Activated T-helper 2 cell treated with anti-CD3 and anti-CD28 coated beads, Interferon-gamma antibody, Interleukin-2, Interleukin-4, amounts not matched to agents 10 μg/mL and 5 μg/mL and 100 μg/mL, durations not matched to agents 14 hours and 24 hours and 36 hours (primary cell): ENCODE data around the gene ZBTB21. TPM values are rescaled to one million over a fixed set of nuclear protein-coding genes. Genes with fewer than 3 reads are reported as not detected.
"Not testable (repeated sequence)": the region's sequence is repeated elsewhere in the genome, so short reads cannot be mapped to it uniquely, and the experiment has no call there.

Experiments
- DNase-seq: peaks from one replicate; pipeline ENCODE4 v3.0.0; 2021; ENCODE audit warnings: low spot score
- H3K27ac Mint-ChIP-seq: one replicate; pipeline ENCODE4 v1.8.0; 2021; ENCODE audit warnings: mixed read lengths
- H3K27me3 Mint-ChIP-seq: one replicate; pipeline ENCODE4 v1.8.0; 2021; ENCODE audit warnings: low read depth, mixed read lengths
- H3K36me3 Mint-ChIP-seq: one replicate; pipeline ENCODE4 v1.8.0; 2021; ENCODE audit warnings: low read depth, mixed read lengths
- H3K4me1 Mint-ChIP-seq: one replicate; pipeline ENCODE4 v1.8.0; 2021; ENCODE audit warnings: low read depth, mixed read lengths
- H3K4me3 Mint-ChIP-seq: one replicate; pipeline ENCODE4 v1.8.0; 2021; ENCODE audit warnings: low read depth, mild to moderate bottlenecking, moderate library complexity, mixed read lengths
- H3K9me3 Mint-ChIP-seq: one replicate; pipeline ENCODE4 v1.8.0; 2021; ENCODE audit warnings: mixed read lengths
- intact Hi-C: fragments of 100-400 bp; cut with micrococcal nuclease; formaldehyde crosslinking; loops from one replicate; pipeline ENCODE4 v1.15.1; 2023
- total RNA-seq: library from RNA; stranded (reverse); gene quantifications from 2 replicates; pipeline ENCODE4 v1.2.3, GENCODE V29; 2022

ZBTB21 gene
- total RNA-seq, 1 donor from 2014 or later: 24.5 TPM

GRCh38 chr21:41965461-41966013 lies 44.6 kb downstream of the ZBTB21 start:
- Mint-ChIP-seq H3K27me3 (peaks cover 16% of the 10 kb centered on the region), H3K4me1 (no peaks in the 10 kb centered on the region), H3K27ac (no peak overlapping the region), H3K4me3 (no peak overlapping the region), H3K9me3 (no peaks in the 10 kb centered on the region), H3K36me3 (no peaks in the 10 kb centered on the region)
- no peak for DNase-seq
- intact Hi-C loops: no loop called here

- no peaks in the 10 kb centered on the region for H3K9me3 Mint-ChIP-seq
- H3K36me3 Mint-ChIP-seq: no peaks in the 10 kb centered on the region
- no peak overlapping the region for H3K27ac Mint-ChIP-seq
- no peak for DNase-seq
- H3K27me3 Mint-ChIP-seq: peaks cover 16% of the 10 kb centered on the region
- intact Hi-C loops: no loop called here
- H3K4me1 Mint-ChIP-seq: no peaks in the 10 kb centered on the region
- no peak overlapping the region for H3K4me3 Mint-ChIP-seq
These were observed 45.1 kb downstream of the ZBTB21 start for GRCh38 chr21:41965045-41965444.

- no peak overlapping the region for H3K4me3 Mint-ChIP-seq
- intact Hi-C loops: no loop called here
- H3K27me3 Mint-ChIP-seq: peaks cover 16% of the 10 kb centered on the region
These were observed 46.0 kb downstream of the ZBTB21 start for GRCh38 chr21:41964171-41964570.

GRCh38 chr21:41962425-41962966 lies 47.7 kb downstream of the ZBTB21 start:
- Mint-ChIP-seq H3K4me1 (peaks cover 2% of the 10 kb centered on the region), H3K4me3 (no peak overlapping the region), H3K27me3 (peaks cover 16% of the 10 kb centered on the region), H3K27ac (no peak overlapping the region), H3K36me3 (no peaks in the 10 kb centered on the region), H3K9me3 (no peaks in the 10 kb centered on the region)
- intact Hi-C loops: no loop called here
- DNase-seq: no peak

More at GRCh38 chr21:41964171-41964570, 46.0 kb downstream of the ZBTB21 start:
- H3K9me3 Mint-ChIP-seq: no peaks in the 10 kb centered on the region
- no peak for DNase-seq
- no peak overlapping the region for H3K27ac Mint-ChIP-seq
- no peaks in the 10 kb centered on the region for H3K36me3 Mint-ChIP-seq
- no peaks in the 10 kb centered on the region for H3K4me1 Mint-ChIP-seq

GRCh38 chr21:41961753-41962152 lies 48.4 kb downstream of the ZBTB21 start:
- H3K27me3 Mint-ChIP-seq: peaks cover 16% of the 10 kb centered on the region
- H3K27ac Mint-ChIP-seq: no peak overlapping the region
- H3K4me3 Mint-ChIP-seq: no peak overlapping the region
- H3K9me3 Mint-ChIP-seq: no peaks in the 10 kb centered on the region
- no peaks in the 10 kb centered on the region for H3K36me3 Mint-ChIP-seq
- DNase-seq: no peak
- intact Hi-C loops: no loop called here
- peaks cover 7% of the 10 kb centered on the region for H3K4me1 Mint-ChIP-seq

- intact Hi-C loops: no loop called here
- no peak overlapping the region for H3K27ac Mint-ChIP-seq
- H3K36me3 Mint-ChIP-seq: no peaks in the 10 kb centered on the region
- peaks cover 16% of the 10 kb centered on the region for H3K27me3 Mint-ChIP-seq
- no peak for DNase-seq
- H3K4me3 Mint-ChIP-seq: no peak overlapping the region
- H3K4me1 Mint-ChIP-seq: peaks cover 7% of the 10 kb centered on the region
- H3K9me3 Mint-ChIP-seq: no peaks in the 10 kb centered on the region
These were observed 48.9 kb downstream of the ZBTB21 start for GRCh38 chr21:41961282-41961701.

GRCh38 chr21:41960386-41960785 lies 49.8 kb downstream of the ZBTB21 start:
- no peaks in the 10 kb centered on the region for H3K9me3 Mint-ChIP-seq
- intact Hi-C loops: no loop called here
- peaks cover 7% of the 10 kb centered on the region for H3K4me1 Mint-ChIP-seq
- no peak overlapping the region for H3K27ac Mint-ChIP-seq
- DNase-seq: no peak
- H3K27me3 Mint-ChIP-seq: peaks cover 16% of the 10 kb centered on the region
- H3K4me3 Mint-ChIP-seq: no peak overlapping the region
- H3K36me3 Mint-ChIP-seq: no peaks in the 10 kb centered on the region

GRCh38 chr21:41959697-41960096 lies 50.5 kb downstream of the ZBTB21 start:
- intact Hi-C loops, H3K36me3 Mint-ChIP-seq, H3K9me3 Mint-ChIP-seq: not testable (repeated sequence)

GRCh38 chr21:41958886-41959563 lies 51.1 kb downstream of the ZBTB21 start:
- no peaks in the 10 kb centered on the region for H3K9me3 Mint-ChIP-seq
- H3K4me3 Mint-ChIP-seq: no peak overlapping the region
- no peak overlapping the region for H3K27ac Mint-ChIP-seq
- peaks cover 18% of the 10 kb centered on the region for H3K27me3 Mint-ChIP-seq
- intact Hi-C loops: no loop called here
- DNase-seq: no peak
- H3K4me1 Mint-ChIP-seq: peaks cover 11% of the 10 kb centered on the region
- no peaks in the 10 kb centered on the region for H3K36me3 Mint-ChIP-seq

More at GRCh38 chr21:41959697-41960096, 50.5 kb downstream of the ZBTB21 start:
- not testable (repeated sequence) for H3K4me3 Mint-ChIP-seq, H3K27ac Mint-ChIP-seq, H3K4me1 Mint-ChIP-seq, DNase-seq
- peaks cover 14% of the 10 kb centered on the region for H3K27me3 Mint-ChIP-seq

GRCh38 chr21:41957991-41958766 lies 52.0 kb downstream of the ZBTB21 start:
- no peak overlapping the region for H3K27ac Mint-ChIP-seq
- intact Hi-C loops: no loop called here
- H3K9me3 Mint-ChIP-seq: no peaks in the 10 kb centered on the region
- DNase-seq: no peak
- peaks cover 18% of the 10 kb centered on the region for H3K27me3 Mint-ChIP-seq
- no peaks in the 10 kb centered on the region for H3K36me3 Mint-ChIP-seq
- no peak overlapping the region for H3K4me3 Mint-ChIP-seq
- H3K4me1 Mint-ChIP-seq: peaks cover 11% of the 10 kb centered on the region

- peaks cover 11% of the 10 kb centered on the region for H3K4me1 Mint-ChIP-seq
- intact Hi-C loops: no loop called here
- H3K36me3 Mint-ChIP-seq: no peaks in the 10 kb centered on the region
- H3K27ac Mint-ChIP-seq: no peak overlapping the region
- no peak overlapping the region for H3K4me3 Mint-ChIP-seq
- H3K9me3 Mint-ChIP-seq: no peaks in the 10 kb centered on the region
- no peak for DNase-seq
- H3K27me3 Mint-ChIP-seq: peaks cover 20% of the 10 kb centered on the region
These were observed 53.0 kb downstream of the ZBTB21 start for GRCh38 chr21:41956926-41957729.

- peaks cover 11% of the 10 kb centered on the region for H3K4me1 Mint-ChIP-seq
These were observed 54.6 kb downstream of the ZBTB21 start for GRCh38 chr21:41955516-41955915.

More at GRCh38 chr21:41955516-41955915, 54.6 kb downstream of the ZBTB21 start:
- Mint-ChIP-seq H3K27ac (no peak overlapping the region), H3K36me3 (no peaks in the 10 kb centered on the region), H3K27me3 (peaks cover 18% of the 10 kb centered on the region), H3K9me3 (no peaks in the 10 kb centered on the region), H3K4me3 (no peak overlapping the region)
- no peak for DNase-seq
- intact Hi-C loops: no loop called here
